Karpas-422 (cell line): Measurements from ENCODE around the gene IFRD1. TPM values are rescaled to one million over a fixed set of nuclear protein-coding genes. Genes with fewer than 3 reads are reported as not detected.

Experiments
- DNase-seq: peaks from one replicate; pipeline ENCODE4 v3.0.0-alpha.2; 2015
- H2AFZ ChIP-seq: fragments of 200-600 bp; sonication (generic); 2 replicates; pipeline ENCODE4 v1.6.1; 2014; ENCODE audit warnings: antibody characterized with exemption, low read length, mixed read lengths
- H3K27ac ChIP-seq: fragments of 200-600 bp; sonication (generic); 2 replicates; pipeline ENCODE4 v1.5.1; 2014; ENCODE audit warnings: mild to moderate bottlenecking, low read length, moderate library complexity
- H3K27me3 ChIP-seq: fragments of 200-600 bp; sonication (generic); 2 replicates; pipeline ENCODE4 v1.6.1; 2014; ENCODE audit warnings: low read length, mixed read lengths
- H3K36me3 ChIP-seq: fragments of 200-600 bp; sonication (generic); 2 replicates; pipeline ENCODE4 v1.6.1; 2014; ENCODE audit warnings: low read length, mixed read lengths; ENCODE audit not compliant: insufficient read depth
- H3K4me1 ChIP-seq: fragments of 200-600 bp; sonication (generic); 2 replicates; pipeline ENCODE4 v1.6.1; 2014; ENCODE audit warnings: mild to moderate bottlenecking, low read length, mixed read lengths
- H3K4me2 ChIP-seq: fragments of 200-600 bp; sonication (generic); 2 replicates; pipeline ENCODE4 v1.6.1; 2014; ENCODE audit warnings: low read length, low read depth, mild to moderate bottlenecking; ENCODE audit not compliant: poor library complexity, severe bottlenecking
- H3K4me3 ChIP-seq: fragments of 200-600 bp; sonication (generic); 2 replicates; pipeline ENCODE4 v1.5.1; 2014; ENCODE audit warnings: mild to moderate bottlenecking, antibody characterized with exemption, low read length, mixed read lengths
- H3K79me2 ChIP-seq: fragments of 200-600 bp; sonication (generic); 2 replicates; pipeline ENCODE4 v1.6.1; 2014; ENCODE audit warnings: mild to moderate bottlenecking, low read length, mixed read lengths
- H3K9ac ChIP-seq: fragments of 200-600 bp; sonication (generic); 2 replicates; pipeline ENCODE4 v1.6.0; 2014; ENCODE audit warnings: low read length
- H3K9me2 ChIP-seq: fragments of 200-600 bp; sonication (generic), shearing (Covaris generic); replicated peaks from 2 replicates; pipeline ENCODE4 v1.6.0; 2014; ENCODE audit warnings: mild to moderate bottlenecking, low read length, moderate library complexity; ENCODE audit not compliant: insufficient read depth
- H3K9me3 ChIP-seq: fragments of 300-700, 200-600 bp; sonication (generic); 2 replicates; pipeline ENCODE4 v1.6.1; 2014; ENCODE audit warnings: low read length, mixed read lengths
- H4K20me1 ChIP-seq: fragments of 200-600 bp; sonication (generic); 2 replicates; pipeline ENCODE4 v1.6.1; 2014; ENCODE audit warnings: mild to moderate bottlenecking, antibody characterized with exemption, low read length, low read depth; ENCODE audit not compliant: insufficient read depth
- total RNA-seq: library from RNA; depleted of rRNA; stranded (reverse); fragments of >200 nt; shearing (Covaris generic); gene quantifications from 2 replicates; pipeline ENCODE4 v1.2.3, GENCODE V29; 2014; ENCODE audit warnings: low replicate concordance; rRNA removed

The IFRD1 gene
- 25.4 and 57.4 TPM in 2 replicates for total RNA-seq

GRCh38 chr7:112449902-112450806, at the start of gene IFRD1:
Gene IFRD1 (plus strand): TSS chr7:112450460. CDS start chr7:112450689, 229 bp downstream.
- Histone ChIP-seq H3K9me3 (no peaks in the 10 kb centered on the region), H4K20me1 (peaks cover 21% of the 10 kb centered on the region; the same call in 1 of the 2 replicates), H3K27me3 (no peaks in the 10 kb centered on the region)

GRCh38 chr7:112404321-112404720, 45.9 kb upstream of the IFRD1 start:
- Histone ChIP-seq H3K4me3 (no peak overlapping the region), H3K4me2 (no peak overlapping the region), H3K79me2 (no peaks in the 10 kb centered on the region), H3K27ac (no peak overlapping the region), H2AFZ (no peak overlapping the region), H3K9me3 (no peaks in the 10 kb centered on the region), H3K9me2 (no peaks in the 10 kb centered on the region), H3K4me1 (no peaks in the 10 kb centered on the region), H4K20me1 (no peaks in the 10 kb centered on the region), H3K9ac (no peak overlapping the region), H3K36me3 (no peaks in the 10 kb centered on the region), H3K27me3 (no peaks in the 10 kb centered on the region)
- no peak for DNase-seq

More at GRCh38 chr7:112449902-112450806, at the start of gene IFRD1:
- Histone ChIP-seq H3K36me3 (0 out of 2 replicates have a peak, but pooled peaks cover 3% of the 10 kb centered on the region), H3K9me2 (no peaks in the 10 kb centered on the region), H3K9ac (peak within 1 kb of the TSS; percentile 94), H3K4me2 (peak within 1 kb of the TSS; percentile 84), H2AFZ (peak within 1 kb of the TSS; percentile 92), H3K4me3 (peak within 1 kb of the TSS; percentile 92), H3K4me1 (peaks cover 23% of the 10 kb centered on the region), H3K79me2 (peaks cover 46% of the 10 kb centered on the region), H3K27ac (peak within 1 kb of the TSS; percentile 65)
- peak; percentile 99 for DNase-seq

- H3K9me3 ChIP-seq, result no peaks in the 10 kb centered on the region
- H3K9me2 ChIP-seq, result no peaks in the 10 kb centered on the region
- no peak overlapping the region for H2AFZ ChIP-seq
- H3K79me2 ChIP-seq, result no peaks in the 10 kb centered on the region
- H3K36me3 ChIP-seq, result no peaks in the 10 kb centered on the region
- H3K9ac ChIP-seq, result no peak overlapping the region
- H3K27ac ChIP-seq, result no peak overlapping the region
- no peaks in the 10 kb centered on the region for H3K4me1 ChIP-seq
- no peak overlapping the region for H3K4me2 ChIP-seq
- H3K27me3 ChIP-seq, result no peaks in the 10 kb centered on the region
- no peak overlapping the region for H3K4me3 ChIP-seq
- H4K20me1 ChIP-seq, result no peaks in the 10 kb centered on the region
- no peak for DNase-seq
Measured at GRCh38 chr7:112405286-112405685, 45.0 kb upstream of the IFRD1 start.

- DNase-seq, result no peak
- H3K4me2 ChIP-seq, result no peak overlapping the region
- H3K9ac ChIP-seq, result no peak overlapping the region
Measured at GRCh38 chr7:112407261-112407660, 43.0 kb upstream of the IFRD1 start.

GRCh38 chr7:112410092-112410491, 40.2 kb upstream of the IFRD1 start:
- no peaks in the 10 kb centered on the region for H3K9me2 ChIP-seq
- H2AFZ ChIP-seq, result no peak overlapping the region
- H3K9ac ChIP-seq, result no peak overlapping the region
- no peaks in the 10 kb centered on the region for H3K79me2 ChIP-seq
- H4K20me1 ChIP-seq, result no peaks in the 10 kb centered on the region
- H3K36me3 ChIP-seq, result no peaks in the 10 kb centered on the region
- no peak overlapping the region for H3K4me3 ChIP-seq
- no peak overlapping the region for H3K4me2 ChIP-seq
- H3K9me3 ChIP-seq, result no peaks in the 10 kb centered on the region
- no peaks in the 10 kb centered on the region for H3K4me1 ChIP-seq
- H3K27me3 ChIP-seq, result no peaks in the 10 kb centered on the region
- no peak overlapping the region for H3K27ac ChIP-seq
- DNase-seq, result no peak

More at GRCh38 chr7:112407261-112407660, 43.0 kb upstream of the IFRD1 start:
- H4K20me1 ChIP-seq, result no peaks in the 10 kb centered on the region
- H3K4me1 ChIP-seq, result no peaks in the 10 kb centered on the region
- H3K36me3 ChIP-seq, result no peaks in the 10 kb centered on the region
- no peak overlapping the region for H2AFZ ChIP-seq
- no peaks in the 10 kb centered on the region for H3K27me3 ChIP-seq
- H3K9me2 ChIP-seq, result no peaks in the 10 kb centered on the region
- H3K79me2 ChIP-seq, result no peaks in the 10 kb centered on the region
- H3K4me3 ChIP-seq, result no peak overlapping the region
- no peak overlapping the region for H3K27ac ChIP-seq
- H3K9me3 ChIP-seq, result no peaks in the 10 kb centered on the region

GRCh38 chr7:112411186-112411795, 39.0 kb upstream of the IFRD1 start:
- no peak for DNase-seq
- no peaks in the 10 kb centered on the region for H3K36me3 ChIP-seq
- H3K27ac ChIP-seq, result no peak overlapping the region
- no peak overlapping the region for H2AFZ ChIP-seq
- no peak overlapping the region for H3K9ac ChIP-seq
- no peak overlapping the region for H3K4me2 ChIP-seq
- H3K4me3 ChIP-seq, result no peak overlapping the region
- H4K20me1 ChIP-seq, result no peaks in the 10 kb centered on the region
- H3K4me1 ChIP-seq, result no peaks in the 10 kb centered on the region
- H3K79me2 ChIP-seq, result no peaks in the 10 kb centered on the region
- H3K27me3 ChIP-seq, result no peaks in the 10 kb centered on the region
- no peaks in the 10 kb centered on the region for H3K9me3 ChIP-seq
- no peaks in the 10 kb centered on the region for H3K9me2 ChIP-seq

- H3K4me1 ChIP-seq, result no peaks in the 10 kb centered on the region
- no peaks in the 10 kb centered on the region for H3K79me2 ChIP-seq
- DNase-seq, result peak; percentile 58
- no peaks in the 10 kb centered on the region for H3K36me3 ChIP-seq
- no peak overlapping the region for H3K4me2 ChIP-seq
- no peaks in the 10 kb centered on the region for H4K20me1 ChIP-seq
- no peak overlapping the region for H3K9ac ChIP-seq
- no peaks in the 10 kb centered on the region for H3K9me3 ChIP-seq
- H3K27ac ChIP-seq, result no peak overlapping the region
- H3K4me3 ChIP-seq, result no peak overlapping the region
- no peaks in the 10 kb centered on the region for H3K9me2 ChIP-seq
- no peak overlapping the region for H2AFZ ChIP-seq
- H3K27me3 ChIP-seq, result no peaks in the 10 kb centered on the region
Measured at GRCh38 chr7:112414855-112415490, 35.3 kb upstream of the IFRD1 start.

GRCh38 chr7:112416127-112416526, 34.1 kb upstream of the IFRD1 start:
- Histone ChIP-seq H3K9me2 (no peaks in the 10 kb centered on the region), H3K27ac (no peak overlapping the region), H3K79me2 (no peaks in the 10 kb centered on the region), H3K4me1 (no peaks in the 10 kb centered on the region), H3K4me2 (no peak overlapping the region), H3K4me3 (no peak overlapping the region), H4K20me1 (no peaks in the 10 kb centered on the region), H2AFZ (no peak overlapping the region), H3K9ac (no peak overlapping the region), H3K36me3 (no peaks in the 10 kb centered on the region), H3K9me3 (no peaks in the 10 kb centered on the region), H3K27me3 (no peaks in the 10 kb centered on the region)
- DNase-seq, result no peak
